Stomach (tissue), 4 donors: ENCODE results near the gene KIF1A.

Experiments used
- CTCF ChIP-seq, 7 experiments: fragments of 450-650 bp in 4 of 7; fragments of 200-600 bp in 3 of 7; sonication (generic) in 3 of 7; IDR thresholded peaks; one replicate each; pipeline ENCODE4 v1.5.1; 2016 to 2019; ENCODE audit warnings: antibody characterized with exemption in 7 of 7, control low read depth in 2 of 7, mild to moderate bottlenecking in 1 of 7
- EP300 ChIP-seq: sonication (generic); formaldehyde crosslinking; IDR thresholded peaks from one replicate; pipeline ENCODE4 v1.6.1; 2017; ENCODE audit warnings: antibody characterized with exemption
- POLR2A ChIP-seq, 4 donors: fragments of 450-650 bp; IDR thresholded peaks; one replicate each; pipeline ENCODE4 v1.6.1; 2016; ENCODE audit warnings: antibody characterized with exemption in 4 of 4, control low read depth in 2 of 4, mild to moderate bottlenecking in 1 of 4, moderate library complexity in 1 of 4
- POLR2AphosphoS5 ChIP-seq, 3 donors: sonication (generic); formaldehyde crosslinking; IDR thresholded peaks; one replicate each; pipeline ENCODE4 v1.6.1; 2016; ENCODE audit warnings: antibody characterized with exemption in 3 of 3

- TF ChIP-seq POLR2A (IDR thresholded peaks at IDR 0.05): no peak
- no peak for TF ChIP-seq CTCF (IDR thresholded peaks at IDR 0.05)
- no peak for TF ChIP-seq EP300
- no peak for TF ChIP-seq POLR2AphosphoS5 (IDR thresholded peaks at IDR 0.05)
Measured at GRCh38 chr2:240745456-240745855, 74.6 kb downstream of the KIF1A start.
